Kidney (tissue), 14 donors: ENCODE measurements around the gene MED25. TPM values are rescaled to one million over a fixed set of nuclear protein-coding genes. Genes with fewer than 3 reads are reported as not detected.

Experiments
- DNase-seq, 5 donors: peaks; one replicate each; pipeline ENCODE4 v3.0.0-alpha.2; 2013 to 2020
- FAIRE-seq: peaks from 2 replicates; lab custom pipeline; 2012; peaks lifted over from hg19 to GRCh38; lab: Jason Lieb, UNC
- H3K27ac ChIP-seq, 2 donors: one replicate each; pipeline ENCODE4 v1.7.0; 2013; ENCODE audit warnings: low read depth in 2 of 2, low read length in 2 of 2, inconsistent platforms in 1 of 2
- H3K27me3 ChIP-seq: one replicate; pipeline ENCODE4 v1.7.1; 2013; ENCODE audit warnings: low read length, inconsistent platforms; ENCODE audit not compliant: control insufficient read depth, insufficient read depth
- H3K36me3 ChIP-seq, 3 donors: one replicate each; pipeline versions ENCODE4 v1.7.0 to v1.7.1; 2013; ENCODE audit warnings: low read length in 3 of 3, control low read depth in 1 of 3, inconsistent platforms in 1 of 3; ENCODE audit not compliant: insufficient read depth in 3 of 3, control insufficient read depth in 2 of 3
- H3K4me1 ChIP-seq, 3 donors: one replicate each; pipeline versions ENCODE4 v1.7.0 to v1.7.1; 2013; ENCODE audit warnings: low read length in 3 of 3, inconsistent platforms in 1 of 3, low read depth in 1 of 3; ENCODE audit not compliant: control insufficient read depth in 2 of 3, insufficient read depth in 2 of 3
- H3K4me3 ChIP-seq, 3 donors: one replicate each; pipeline versions ENCODE4 v1.7.0 to v1.8.1; 2013; ENCODE audit warnings: low read length in 3 of 3, control low read depth in 1 of 3, inconsistent platforms in 1 of 3
- H3K9ac ChIP-seq, 3 donors: one replicate each; pipeline versions ENCODE4 v1.7.0 to v1.7.1; 2013; ENCODE audit warnings: low read length in 3 of 3, control low read depth in 1 of 3, inconsistent platforms in 1 of 3
- H3K9me3 ChIP-seq, 3 donors: one replicate each; pipeline versions ENCODE4 v1.7.0 to v1.7.1; 2013; ENCODE audit warnings: low read length in 3 of 3, control low read depth in 1 of 3, inconsistent platforms in 1 of 3; ENCODE audit not compliant: control insufficient read depth in 2 of 3, insufficient read depth in 1 of 3
- CTCF ChIP-seq: IDR thresholded peaks from 3 replicates; pipeline ENCODE4 v1.5.1; 2012; ENCODE audit warnings: mild to moderate bottlenecking, moderate library complexity, borderline replicate concordance; ENCODE audit not compliant: insufficient read depth; ENCODE audit errors: extremely low read depth
- intact Hi-C: fragments of 100-400 bp; cut with DNase I; formaldehyde crosslinking; loops from one replicate; pipeline ENCODE4 v1.11.1; 2022
- polyA plus RNA-seq: library from polyadenylated mRNA; stranded (reverse); fragments of 350-450 nt; fragmentation: Illumina TruSeq; extraction: RNeasy Lipid Tissue Mini Kit (QIAGEN cat#74804); gene quantifications from one replicate; pipeline ENCODE4 v1.2.3, GENCODE V29; 2014; ENCODE audit warnings: low read depth, low replicate concordance; ENCODE audit not compliant: insufficient read depth
- total RNA-seq: library from RNA; stranded (reverse); fragmentation: NEBNext Ultra II Directional; extraction: Animal tissue kit (Norgen Biotek cat#: 25700); gene quantifications from one replicate; pipeline ENCODE4 v1.2.1, GENCODE V29; 2021
- donor health status: control.
- donor health status: control.
- donor health status: control.
- donor health status: control.
- donor health status: control.
- donor health status: DM: yes; HTN: yes; CAD: no.
- donor health status: Normal renal cell carcinoma (clear cell type).

Gene MED25
- total and polyA plus RNA-seq, 2 donors from 2014 or later: 37.3 to 53.2 TPM

GRCh38 chr19:49871349-49871985 lies 53.4 kb downstream of the MED25 start:
- Histone ChIP-seq H3K4me1 (peaks cover 2 to 27% (median 19%) of the 10 kb centered on the region in 3 donors), H3K36me3 (peaks cover 0 to 7% (median 0%) of the 10 kb centered on the region in 3 donors), H3K4me3 (no peak overlapping the region), H3K9me3 (no peaks in the 10 kb centered on the region), H3K27ac (no peak overlapping the region), H3K27me3 (no peaks in the 10 kb centered on the region), H3K9ac (no peak overlapping the region)
- no peak for FAIRE-seq
- TF ChIP-seq CTCF: no peak
- no peak for DNase-seq
- intact Hi-C loops: no loop called here

- Histone ChIP-seq H3K4me3 (no peak overlapping the region), H3K9me3 (no peaks in the 10 kb centered on the region), H3K4me1 (peaks cover 2 to 23% (median 16%) of the 10 kb centered on the region in 3 donors), H3K27me3 (no peaks in the 10 kb centered on the region), H3K27ac (no peak overlapping the region), H3K9ac (no peak overlapping the region), H3K36me3 (peaks cover 0 to 7% (median 0%) of the 10 kb centered on the region in 3 donors)
- intact Hi-C loops: no loop called here
- no peak for TF ChIP-seq CTCF
- FAIRE-seq (no peak), DNase-seq (no peak)
Measured at GRCh38 chr19:49872245-49873128, 54.4 kb downstream of the MED25 start.

- FAIRE-seq: no peak
- H3K27ac ChIP-seq: no peak overlapping the region
Measured at GRCh38 chr19:49873129-49873521, 55.0 kb downstream of the MED25 start.

More at GRCh38 chr19:49873129-49873521, 55.0 kb downstream of the MED25 start:
- intact Hi-C loops: no loop called here
- Histone ChIP-seq H3K4me3 (no peak overlapping the region), H3K9me3 (no peaks in the 10 kb centered on the region), H3K27me3 (no peaks in the 10 kb centered on the region), H3K36me3 (peaks cover 0 to 7% (median 0%) of the 10 kb centered on the region in 3 donors), H3K4me1 (peaks cover 2 to 25% (median 16%) of the 10 kb centered on the region in 3 donors), H3K9ac (no peak overlapping the region)
- no peak for DNase-seq
- no peak for TF ChIP-seq CTCF
